Naive thymus-derived CD4-positive, alpha-beta T cell (primary cell): ENCODE data around the gene ZNF362. TPM values are rescaled to one million over a fixed set of nuclear protein-coding genes. Genes with fewer than 3 reads are reported as not detected.

Experiments used
- ATAC-seq: fragments of 150-1000 bp; cut with Tn5 transposase; 2 replicates; pipeline ENCODE4 v1.10.0; 2021; ENCODE audit warnings: mild to moderate bottlenecking, moderate library complexity
- CTCF ChIA-PET: fragments of 350-600 bp; sonication (Branson Sonifier 250); formaldehyde crosslinking; loops from one replicate; lab custom pipeline; 2021; ENCODE audit warnings: antibody characterized with exemption; lab: Charles Lee
- POLR2A ChIA-PET: fragments of 350-600 bp; sonication (Branson Sonifier 250); formaldehyde crosslinking; loops from one replicate; lab custom pipeline; 2021; ENCODE audit warnings: antibody characterized with exemption, inconsistent platforms; lab: Charles Lee
- DNase-seq, 9 donors: peaks; one replicate each; pipeline versions ENCODE4 v3.0.0 to v3.0.0-alpha.2; 2020 to 2022; ENCODE audit warnings: mixed read lengths in 1 of 9
- H3K27ac ChIP-seq: one replicate; pipeline ENCODE4 v1.7.0; 2013; ENCODE audit warnings: mild to moderate bottlenecking, low read depth, low read length, moderate library complexity
- H3K27me3 ChIP-seq, 2 donors: one replicate each; pipeline ENCODE4 v1.7.0; 2013; ENCODE audit warnings: low read length in 2 of 2, mild to moderate bottlenecking in 2 of 2, moderate library complexity in 2 of 2; ENCODE audit not compliant: control insufficient read depth in 2 of 2, insufficient read depth in 2 of 2
- H3K36me3 ChIP-seq, 3 experiments: 1 replicate in 2 of 3; 2 replicates in 1 of 3; pipeline ENCODE4 v1.7.0; 2013; ENCODE audit warnings: low read length in 3 of 3, mild to moderate bottlenecking in 3 of 3, moderate library complexity in 1 of 3; ENCODE audit not compliant: insufficient read depth in 3 of 3, control insufficient read depth in 2 of 3
- H3K4me1 ChIP-seq, 2 donors: one replicate each; pipeline ENCODE4 v1.7.0; 2013; ENCODE audit warnings: low read length in 2 of 2, mild to moderate bottlenecking in 2 of 2, moderate library complexity in 1 of 2; ENCODE audit not compliant: control insufficient read depth in 2 of 2, insufficient read depth in 2 of 2
- H3K4me3 ChIP-seq: 2 replicates; pipeline ENCODE4 v1.7.0; 2013; ENCODE audit warnings: mild to moderate bottlenecking, low read length
- H3K9me3 ChIP-seq, 3 experiments: 1 replicate in 2 of 3; 2 replicates in 1 of 3; pipeline ENCODE4 v1.7.0; 2013; ENCODE audit warnings: low read length in 3 of 3; ENCODE audit not compliant: control insufficient read depth in 2 of 3
- H3K27ac Mint-ChIP-seq, 9 donors: one replicate each; pipeline ENCODE4 v1.8.0; 2020 to 2022; ENCODE audit warnings: mixed read lengths in 9 of 9, mild to moderate bottlenecking in 8 of 9, moderate library complexity in 5 of 9, inconsistent platforms in 2 of 9
- H3K27me3 Mint-ChIP-seq, 5 donors: one replicate each; pipeline ENCODE4 v1.8.0; 2021 to 2022; ENCODE audit warnings: mixed read lengths in 5 of 5, mild to moderate bottlenecking in 1 of 5
- H3K36me3 Mint-ChIP-seq, 5 donors: one replicate each; pipeline ENCODE4 v1.8.0; 2020 to 2022; ENCODE audit warnings: mixed read lengths in 5 of 5, mild to moderate bottlenecking in 3 of 5, inconsistent platforms in 1 of 5
- H3K4me1 Mint-ChIP-seq, 7 donors: one replicate each; pipeline ENCODE4 v1.8.0; 2020 to 2022; ENCODE audit warnings: mixed read lengths in 7 of 7, mild to moderate bottlenecking in 3 of 7, inconsistent platforms in 1 of 7
- H3K4me3 Mint-ChIP-seq, 10 donors: one replicate each; pipeline ENCODE4 v1.8.0; 2020 to 2022; ENCODE audit warnings: mild to moderate bottlenecking in 10 of 10, mixed read lengths in 10 of 10, moderate library complexity in 6 of 10, inconsistent platforms in 2 of 10
- H3K9me3 Mint-ChIP-seq, 11 donors: one replicate each; pipeline ENCODE4 v1.8.0; 2020 to 2022; ENCODE audit warnings: mixed read lengths in 11 of 11, mild to moderate bottlenecking in 4 of 11, inconsistent platforms in 1 of 11, moderate library complexity in 1 of 11
- intact Hi-C, 2 donors: fragments of 100-400 bp; cut with micrococcal nuclease; formaldehyde crosslinking; loops; one replicate each; pipeline ENCODE4 v1.15.1; 2023
- polyA plus RNA-seq, 2 donors: library from polyadenylated mRNA; unstranded; fragments of 300-500 nt; fragmentation: Illumina TruSeq; gene quantifications; one replicate each; pipeline ENCODE4 v1.2.3, GENCODE V29; 2021
- total RNA-seq, 6 experiments: library from RNA in 5 of 6; stranded (reverse) in 5 of 6; gene quantifications; 1 replicate in 5 of 6; 2 replicates in 1 of 6; pipeline ENCODE4 v1.2.3 and lab custom pipeline; 2021 to 2026

Gene ZNF362
- total and polyA plus RNA-seq, 7 experiments from 2014 or later: 17.2 to 30.5 (median 27.0) TPM

GRCh38 chr1:33241866-33242265 is 14.4 kb upstream of the ZNF362 start:
- DNase-seq (no peak), ATAC-seq (no peak)
- no peak overlapping the region for H3K4me3 Mint-ChIP-seq
- no peaks in the 10 kb centered on the region for H3K4me1 ChIP-seq
- H3K27me3 ChIP-seq: no peaks in the 10 kb centered on the region
- H3K27me3 Mint-ChIP-seq: peaks cover 0 to 20% (median 0%) of the 10 kb centered on the region in 5 donors
- H3K4me1 Mint-ChIP-seq: peaks cover 0 to 6% (median 6%) of the 10 kb centered on the region in 7 donors
- CTCF ChIA-PET: no interaction called here
- H3K36me3 Mint-ChIP-seq: no peaks in the 10 kb centered on the region
- intact Hi-C loops: no loop called here
- H3K9me3 Mint-ChIP-seq: no peaks in the 10 kb centered on the region
- peak overlapping the region in 1 of 9 donors; percentile 32 for H3K27ac Mint-ChIP-seq
- H3K36me3 ChIP-seq: no peaks in the 10 kb centered on the region
- H3K4me3 ChIP-seq: no peak overlapping the region
- H3K27ac ChIP-seq: no peak overlapping the region
- H3K9me3 ChIP-seq: no peaks in the 10 kb centered on the region
- POLR2A ChIA-PET: no interaction called here

- Mint-ChIP-seq H3K27ac (no peak overlapping the region), H3K9me3 (no peaks in the 10 kb centered on the region), H3K4me1 (peaks cover 0 to 2% (median under 1%) of the 10 kb centered on the region in 7 donors), H3K4me3 (no peak overlapping the region), H3K27me3 (peaks cover 0 to 20% (median 0%) of the 10 kb centered on the region in 5 donors), H3K36me3 (no peaks in the 10 kb centered on the region)
- Histone ChIP-seq H3K9me3 (no peaks in the 10 kb centered on the region), H3K27ac (no peak overlapping the region), H3K36me3 (no peaks in the 10 kb centered on the region), H3K4me1 (no peaks in the 10 kb centered on the region), H3K27me3 (no peaks in the 10 kb centered on the region), H3K4me3 (no peak overlapping the region)
- intact Hi-C loops: no loop called here
- DNase-seq (no peak), ATAC-seq (no peak)
- POLR2A ChIA-PET: no interaction called here
- CTCF ChIA-PET: no interaction called here
Observed at GRCh38 chr1:33242652-33243051, 13.6 kb upstream of the ZNF362 start.

GRCh38 chr1:33244143-33244808 is 12.0 kb upstream of the ZNF362 start:
- no peaks in the 10 kb centered on the region for H3K36me3 Mint-ChIP-seq
- no peaks in the 10 kb centered on the region for H3K4me1 Mint-ChIP-seq
- ATAC-seq (no peak), DNase-seq (no peak)
- H3K9me3 ChIP-seq: no peaks in the 10 kb centered on the region
- no peaks in the 10 kb centered on the region for H3K36me3 ChIP-seq
- H3K27me3 ChIP-seq: no peaks in the 10 kb centered on the region
- intact Hi-C loops: no loop called here
- ChIA-PET CTCF (no interaction called here), POLR2A (no interaction called here)
- H3K27ac ChIP-seq: no peak overlapping the region
- peaks cover 7 to 33% (median 13%) of the 10 kb centered on the region in 5 donors for H3K27me3 Mint-ChIP-seq
- H3K4me1 ChIP-seq: no peaks in the 10 kb centered on the region
- H3K4me3 ChIP-seq: no peak overlapping the region
- no peak overlapping the region for H3K27ac Mint-ChIP-seq
- H3K9me3 Mint-ChIP-seq: no peaks in the 10 kb centered on the region
- no peak overlapping the region for H3K4me3 Mint-ChIP-seq

GRCh38 chr1:33244809-33245186 is 11.5 kb upstream of the ZNF362 start:
- H3K27me3 ChIP-seq: no peaks in the 10 kb centered on the region
- DNase-seq: no peak
- no peak overlapping the region for H3K4me3 ChIP-seq
- H3K4me3 Mint-ChIP-seq: no peak overlapping the region
- H3K36me3 ChIP-seq: no peaks in the 10 kb centered on the region
- intact Hi-C loops: no loop called here
- no peaks in the 10 kb centered on the region for H3K4me1 Mint-ChIP-seq
- peaks cover 7 to 32% (median 15%) of the 10 kb centered on the region in 5 donors for H3K27me3 Mint-ChIP-seq
- no peak overlapping the region for H3K27ac ChIP-seq
- ChIA-PET POLR2A (no interaction called here), CTCF (no interaction called here)
- H3K9me3 ChIP-seq: no peaks in the 10 kb centered on the region
- peaks cover 0 to 1% (median 0%) of the 10 kb centered on the region in 11 donors for H3K9me3 Mint-ChIP-seq
- H3K36me3 Mint-ChIP-seq: no peaks in the 10 kb centered on the region
- ATAC-seq: no peak
- no peak overlapping the region for H3K27ac Mint-ChIP-seq
- no peaks in the 10 kb centered on the region for H3K4me1 ChIP-seq

GRCh38 chr1:33246171-33246570 is 10.1 kb upstream of the ZNF362 start:
- no peak overlapping the region for H3K27ac Mint-ChIP-seq

GRCh38 chr1:33247545-33247944 is 8.7 kb upstream of the ZNF362 start:
- H3K36me3 Mint-ChIP-seq: no peaks in the 10 kb centered on the region
- H3K4me3 Mint-ChIP-seq: no peak overlapping the region
- no peaks in the 10 kb centered on the region for H3K4me1 ChIP-seq
- no peaks in the 10 kb centered on the region for H3K9me3 ChIP-seq
- ChIA-PET CTCF (no interaction called here), POLR2A (no interaction called here)
- H3K27me3 Mint-ChIP-seq: peaks cover 8 to 41% (median 12%) of the 10 kb centered on the region in 5 donors
- H3K4me1 Mint-ChIP-seq: no peaks in the 10 kb centered on the region
- H3K27ac Mint-ChIP-seq: no peak overlapping the region
- no peak overlapping the region for H3K27ac ChIP-seq
- no peaks in the 10 kb centered on the region for H3K27me3 ChIP-seq
- H3K36me3 ChIP-seq: no peaks in the 10 kb centered on the region
- no peak overlapping the region for H3K4me3 ChIP-seq
- no peak for DNase-seq
- ATAC-seq: no peak
- intact Hi-C loops: no loop called here
- H3K9me3 Mint-ChIP-seq: peaks cover 0 to 5% (median 0%) of the 10 kb centered on the region in 11 donors

More at GRCh38 chr1:33246171-33246570, 10.1 kb upstream of the ZNF362 start:
- H3K36me3 ChIP-seq: no peaks in the 10 kb centered on the region
- no peaks in the 10 kb centered on the region for H3K36me3 Mint-ChIP-seq
- no peak for DNase-seq
- H3K27me3 Mint-ChIP-seq: peaks cover 11 to 40% (median 15%) of the 10 kb centered on the region in 5 donors
- ChIA-PET CTCF (no interaction called here), POLR2A (no interaction called here)
- H3K9me3 Mint-ChIP-seq: peaks cover 0 to 3% (median 0%) of the 10 kb centered on the region in 11 donors
- no peak overlapping the region for H3K27ac ChIP-seq
- intact Hi-C loops: no loop called here
- no peaks in the 10 kb centered on the region for H3K27me3 ChIP-seq
- no peaks in the 10 kb centered on the region for H3K4me1 ChIP-seq
- H3K4me3 Mint-ChIP-seq: no peak overlapping the region
- H3K4me3 ChIP-seq: no peak overlapping the region
- no peaks in the 10 kb centered on the region for H3K4me1 Mint-ChIP-seq
- no peaks in the 10 kb centered on the region for H3K9me3 ChIP-seq
- ATAC-seq: no peak

- H3K36me3 Mint-ChIP-seq: no peaks in the 10 kb centered on the region
- Histone ChIP-seq H3K4me1 (no peaks in the 10 kb centered on the region), H3K36me3 (no peaks in the 10 kb centered on the region), H3K27me3 (no peaks in the 10 kb centered on the region), H3K4me3 (no peak overlapping the region), H3K27ac (no peak overlapping the region), H3K9me3 (no peaks in the 10 kb centered on the region)
- CTCF ChIA-PET: no interaction called here
- H3K9me3 Mint-ChIP-seq: peaks cover 0 to 5% (median 0%) of the 10 kb centered on the region in 11 donors
- intact Hi-C loops: no loop called here
- H3K27me3 Mint-ChIP-seq: peaks cover 8 to 38% (median 12%) of the 10 kb centered on the region in 5 donors
- H3K27ac Mint-ChIP-seq: peak overlapping the region in 1 of 9 donors; percentile 6
- DNase-seq: no peak
- no peaks in the 10 kb centered on the region for H3K4me1 Mint-ChIP-seq
- H3K4me3 Mint-ChIP-seq: no peak overlapping the region
- no peak for ATAC-seq
- POLR2A ChIA-PET: no interaction called here
Observed at GRCh38 chr1:33248244-33248643, 8.0 kb upstream of the ZNF362 start.
